DMS79 treated with DMSO at 0.1 percent for 48 hours (cell line): ENCODE results near the gene CCR7.

ENCODE experiments used
- DNase-seq: peaks from one replicate; lab custom pipeline; 2025; lab: John Stamatoyannopoulos, UW

Gene CCR7

GRCh38 chr17:40564883-40565768 is at the start of gene CCR7:
TSS of gene CCR7 (minus strand) at chr17:40565472. CDS start at chr17:40565409, 63 bp downstream.
- no peak for DNase-seq

- DNase-seq: no peak
Measured at GRCh38 chr17:40614431-40615067, 49.3 kb upstream of the CCR7 start.

GRCh38 chr17:40613467-40614154 is 48.3 kb upstream of the CCR7 start:
- DNase-seq: no peak

- DNase-seq: no peak
Measured at GRCh38 chr17:40612599-40613244, 47.5 kb upstream of the CCR7 start.

GRCh38 chr17:40611840-40612474 is 46.7 kb upstream of the CCR7 start:
- no peak for DNase-seq

- no peak for DNase-seq
Measured at GRCh38 chr17:40610359-40610758, 45.1 kb upstream of the CCR7 start.

- DNase-seq: no peak
Measured at GRCh38 chr17:40608061-40608581, 42.8 kb upstream of the CCR7 start.

- DNase-seq: no peak
Measured at GRCh38 chr17:40607641-40608040, 42.4 kb upstream of the CCR7 start.

- DNase-seq: no peak
Measured at GRCh38 chr17:40606548-40607353, 41.5 kb upstream of the CCR7 start.

GRCh38 chr17:40605306-40605705 is 40.0 kb upstream of the CCR7 start:
- no peak for DNase-seq

- DNase-seq: no peak
Measured at GRCh38 chr17:40604327-40605080, 39.2 kb upstream of the CCR7 start.

- DNase-seq: no peak
Measured at GRCh38 chr17:40602445-40603443, 37.5 kb upstream of the CCR7 start.

GRCh38 chr17:40600486-40601046 is 35.3 kb upstream of the CCR7 start:
- DNase-seq: no peak

- no peak for DNase-seq
Measured at GRCh38 chr17:40599468-40599763, 34.1 kb upstream of the CCR7 start.

- DNase-seq: no peak
Measured at GRCh38 chr17:40598619-40599467, 33.6 kb upstream of the CCR7 start.

- DNase-seq: no peak
Measured at GRCh38 chr17:40598301-40598618, 33.0 kb upstream of the CCR7 start.

GRCh38 chr17:40597556-40598300 is 32.5 kb upstream of the CCR7 start:
- DNase-seq: no peak
